Vagina (tissue), 2 donors: ENCODE results near the gene CELSR3. TPM values are rescaled to one million over a fixed set of nuclear protein-coding genes. Genes with fewer than 3 reads are reported as not detected.

ENCODE experiments used
- DNase-seq, 2 donors: peaks; one replicate each; pipeline ENCODE4 v3.0.0-alpha.2; 2017; ENCODE audit errors: extremely low spot score in 2 of 2
- H3K27ac ChIP-seq: fragments of 200-600 bp; sonication (generic); one replicate; pipeline ENCODE4 v1.5.1; 2019
- H3K27me3 ChIP-seq: fragments of 200-600 bp; sonication (generic); one replicate; pipeline ENCODE4 v1.5.1; 2019
- H3K36me3 ChIP-seq, 2 donors: fragments of 200-600 bp; sonication (generic); one replicate each; pipeline ENCODE4 v1.5.1; 2017 to 2019
- H3K4me1 ChIP-seq: fragments of 200-600 bp; sonication (generic); one replicate; pipeline ENCODE4 v1.5.1; 2019
- H3K4me3 ChIP-seq, 2 donors: fragments of 200-600 bp; sonication (generic); 1 replicate in 1 of 2; 2 replicates in 1 of 2; pipeline ENCODE4 v1.5.1; 2016 to 2019
- H3K9me3 ChIP-seq: fragments of 200-600 bp; sonication (generic); one replicate; pipeline ENCODE4 v1.5.1; 2019
- POLR2A ChIP-seq, 2 donors: fragments of 450-650 bp; IDR thresholded peaks; one replicate each; pipeline ENCODE4 v1.6.1; 2017; ENCODE audit warnings: antibody characterized with exemption in 2 of 2, mild to moderate bottlenecking in 2 of 2, moderate library complexity in 2 of 2
- POLR2AphosphoS5 ChIP-seq, 2 donors: sonication (generic); formaldehyde crosslinking; IDR thresholded peaks; one replicate each; pipeline ENCODE4 v1.9.0; 2017; ENCODE audit warnings: antibody characterized with exemption in 2 of 2, mild to moderate bottlenecking in 2 of 2, low read depth in 1 of 2; ENCODE audit not compliant: insufficient read depth in 1 of 2
- intact Hi-C: fragments of 100-400 bp; cut with DNase I; formaldehyde crosslinking; loops from one replicate; pipeline ENCODE4 v1.15.1; 2023
- total RNA-seq: library from RNA; depleted of rRNA; stranded (reverse); fragments of >200 nt; gene quantifications from one replicate; pipeline ENCODE4 v1.2.3, GENCODE V29; 2016
- TF ChIP-seq, protein P1 (sequence below), 3 experiments: fragments of 450-650 bp in 2 of 3; fragments of 200-600 bp in 1 of 3; sonication (generic) in 1 of 3; IDR thresholded peaks; one replicate each; pipeline ENCODE4 v1.5.1; 2017 to 2019; ENCODE audit warnings: antibody characterized with exemption in 3 of 3, mild to moderate bottlenecking in 2 of 3, moderate library complexity in 2 of 3

The CELSR3 gene
- total RNA-seq, 1 donor from 2014 or later, result 2.2 TPM

- no peak overlapping the region for H3K4me3 ChIP-seq
- intact Hi-C loops, result no loop called here
- peaks cover 18% of the 10 kb centered on the region for H3K4me1 ChIP-seq
- H3K27ac ChIP-seq, result no peak overlapping the region
- no peaks in the 10 kb centered on the region for H3K9me3 ChIP-seq
- no peaks in the 10 kb centered on the region for H3K27me3 ChIP-seq
- TF ChIP-seq POLR2A (IDR thresholded peaks at IDR 0.05) (no peak), POLR2AphosphoS5 (IDR thresholded peaks at IDR 0.05; ENCODE audit: insufficient read depth in 1 of 2, low read depth in 1 of 2) (no peak)
- TF ChIP-seq, protein P1, sequence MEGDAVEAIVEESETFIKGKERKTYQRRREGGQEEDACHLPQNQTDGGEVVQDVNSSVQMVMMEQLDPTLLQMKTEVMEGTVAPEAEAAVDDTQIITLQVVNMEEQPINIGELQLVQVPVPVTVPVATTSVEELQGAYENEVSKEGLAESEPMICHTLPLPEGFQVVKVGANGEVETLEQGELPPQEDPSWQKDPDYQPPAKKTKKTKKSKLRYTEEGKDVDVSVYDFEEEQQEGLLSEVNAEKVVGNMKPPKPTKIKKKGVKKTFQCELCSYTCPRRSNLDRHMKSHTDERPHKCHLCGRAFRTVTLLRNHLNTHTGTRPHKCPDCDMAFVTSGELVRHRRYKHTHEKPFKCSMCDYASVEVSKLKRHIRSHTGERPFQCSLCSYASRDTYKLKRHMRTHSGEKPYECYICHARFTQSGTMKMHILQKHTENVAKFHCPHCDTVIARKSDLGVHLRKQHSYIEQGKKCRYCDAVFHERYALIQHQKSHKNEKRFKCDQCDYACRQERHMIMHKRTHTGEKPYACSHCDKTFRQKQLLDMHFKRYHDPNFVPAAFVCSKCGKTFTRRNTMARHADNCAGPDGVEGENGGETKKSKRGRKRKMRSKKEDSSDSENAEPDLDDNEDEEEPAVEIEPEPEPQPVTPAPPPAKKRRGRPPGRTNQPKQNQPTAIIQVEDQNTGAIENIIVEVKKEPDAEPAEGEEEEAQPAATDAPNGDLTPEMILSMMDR (IDR thresholded peaks at IDR 0.05), result no peak
- DNase-seq, result no peak
- peaks cover 0 to 47% of the 10 kb centered on the region in 2 donors for H3K36me3 ChIP-seq
Observed at GRCh38 chr3:48679411-48680391, 17.0 kb upstream of the CELSR3 start.

- intact Hi-C loops, result no loop called here
- no peak overlapping the region for H3K4me3 ChIP-seq
- no peak overlapping the region for H3K27ac ChIP-seq
- H3K4me1 ChIP-seq, result peaks cover 8% of the 10 kb centered on the region
- TF ChIP-seq, protein P1 (IDR thresholded peaks at IDR 0.05), result no peak
- TF ChIP-seq POLR2AphosphoS5 (IDR thresholded peaks at IDR 0.05; ENCODE audit: insufficient read depth in 1 of 2, low read depth in 1 of 2) (no peak), POLR2A (IDR thresholded peaks at IDR 0.05) (no peak)
- DNase-seq, result no peak
- no peaks in the 10 kb centered on the region for H3K9me3 ChIP-seq
- H3K36me3 ChIP-seq, result peaks cover 0 to 47% of the 10 kb centered on the region in 2 donors
- no peaks in the 10 kb centered on the region for H3K27me3 ChIP-seq
Observed at GRCh38 chr3:48678566-48679380, 16.1 kb upstream of the CELSR3 start.

DNA sequence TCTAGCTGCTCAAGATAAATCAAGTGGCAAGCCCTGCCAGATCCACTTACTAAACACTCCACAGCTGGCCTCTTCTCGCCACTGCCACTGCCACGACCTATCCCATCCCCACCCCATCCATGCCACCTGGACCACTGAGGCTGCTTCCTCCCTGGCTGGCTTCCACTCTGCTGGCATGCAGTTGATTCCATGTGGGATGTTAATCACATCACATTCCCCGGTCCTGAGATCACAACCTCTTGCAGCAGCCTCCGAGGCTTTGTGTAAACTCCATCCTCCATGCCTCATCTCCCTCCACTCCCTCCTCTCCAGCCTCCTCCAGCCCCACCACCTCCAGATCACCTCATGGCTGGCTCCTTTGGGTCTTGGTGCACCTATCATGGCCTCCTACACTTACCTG is 15.4 kb upstream of the CELSR3 start:
- Histone ChIP-seq H3K9me3 (no peaks in the 10 kb centered on the region), H3K27ac (no peak overlapping the region), H3K36me3 (peaks cover 0 to 47% of the 10 kb centered on the region in 2 donors), H3K4me3 (no peak overlapping the region), H3K27me3 (no peaks in the 10 kb centered on the region), H3K4me1 (peaks cover 1% of the 10 kb centered on the region)
- intact Hi-C loops, result no loop called here
- DNase-seq, result no peak
- no peak for TF ChIP-seq POLR2A (IDR thresholded peaks at IDR 0.05)
- TF ChIP-seq, protein P1 (IDR thresholded peaks at IDR 0.05), result no peak
- no peak for TF ChIP-seq POLR2AphosphoS5 (IDR thresholded peaks at IDR 0.05; ENCODE audit: insufficient read depth in 1 of 2, low read depth in 1 of 2)

- TF ChIP-seq POLR2A (IDR thresholded peaks at IDR 0.05) (no peak), POLR2AphosphoS5 (IDR thresholded peaks at IDR 0.05; ENCODE audit: insufficient read depth in 1 of 2, low read depth in 1 of 2) (no peak)
- TF ChIP-seq, protein P1 (IDR thresholded peaks at IDR 0.05), result no peak
- DNase-seq, result no peak
- intact Hi-C loops, result no loop called here
- Histone ChIP-seq H3K4me3 (no peak overlapping the region), H3K36me3 (peaks cover 0 to 19% of the 10 kb centered on the region in 2 donors), H3K27me3 (no peaks in the 10 kb centered on the region), H3K27ac (no peak overlapping the region), H3K4me1 (no peaks in the 10 kb centered on the region), H3K9me3 (no peaks in the 10 kb centered on the region)
Observed at GRCh38 chr3:48674505-48674904, 11.8 kb upstream of the CELSR3 start.
